ENCODE results near the gene PRKN. TPM values are rescaled to one million over a fixed set of nuclear protein-coding genes. Genes with fewer than 3 reads are reported as not detected.

The PRKN gene
- total and polyA plus RNA-seq, 2 donors (not counting 3 experiments of a cell fraction or from before 2014, with no cell fraction given) = 0.06 TPM; not detected in 1

- H3K27ac ChIP-seq (ENCODE audit: insufficient read depth, low read depth, low read length) = no peak overlapping the region
- H4K20me1 ChIP-seq (replicated peaks; ENCODE audit: control insufficient read depth, extremely low read depth, insufficient read depth, low read length) = no peaks in the 10 kb centered on the region
- FAIRE-seq (no peak), DNase-seq (ENCODE audit: low read depth, low spot score) (no peak)
- no peak overlapping the region for H3K4me2 ChIP-seq (ENCODE audit: insufficient read depth, low read length)
- no peak overlapping the region for H3K4me3 ChIP-seq (replicated peaks in 1 of 3; ENCODE audit: insufficient read depth in 1 of 3, low read depth in 1 of 3, low read length in 3 of 3)
- no TSS peak for BruUV-seq (replicated peaks)
- H3K9me3 ChIP-seq (replicated peaks; ENCODE audit: control insufficient read depth, insufficient read depth, low read length) = no peaks in the 10 kb centered on the region
- H3K9me1 ChIP-seq (replicated peaks; ENCODE audit: control insufficient read depth, extremely low read depth, insufficient read depth, low read length) = no peaks in the 10 kb centered on the region
- POLR2A ChIA-PET = no interaction called here
- dilution Hi-C loops (cut with MboI; ENCODE audit: extremely low pct_ligation_motif_present, low sequenced_read_pairs) = no loop called here
- no peak overlapping the region for H3K9ac ChIP-seq (replicated peaks; ENCODE audit: extremely low read depth, insufficient read depth, low read length)
- no peaks in the 10 kb centered on the region for H3K79me2 ChIP-seq (ENCODE audit: control insufficient read depth, insufficient read depth, low read length)
- no peaks in the 10 kb centered on the region for H3K27me3 ChIP-seq (ENCODE audit: control insufficient read depth in 2 of 2, insufficient read depth in 2 of 2, low read length in 2 of 2)
- CTCF ChIA-PET = no interaction called here
- intact Hi-C loops (cut with micrococcal nuclease) = no loop called here
- H3K36me3 ChIP-seq (ENCODE audit: control insufficient read depth in 2 of 2, extremely low read depth in 1 of 2, insufficient read depth in 2 of 2, low read length in 2 of 2) = no peaks in the 10 kb centered on the region
- H3K4me1 ChIP-seq (ENCODE audit: control insufficient read depth, extremely low read depth, insufficient read depth, low read length) = no peaks in the 10 kb centered on the region
- TF ChIP-seq MAX (IDR thresholded peaks at IDR 0.05; ENCODE audit: insufficient read depth, insufficient read length) = no peak
- TF ChIP-seq POLR2A (IDR thresholded peaks at IDR 0.05; ENCODE audit: low read depth, low read length) = no peak
- no peak for TF ChIP-seq CTCF (IDR thresholded peaks at IDR 0.05; ENCODE audit: extremely low read depth in 1 of 2, insufficient read depth in 1 of 2, low read depth in 1 of 2, low read length in 2 of 2)
- TF ChIP-seq EZH2 (IDR thresholded peaks at IDR 0.05; ENCODE audit: borderline replicate concordance, low read depth, low read length, severe bottlenecking) = no peak
- no peak for TF ChIP-seq MYC (IDR thresholded peaks at IDR 0.05; ENCODE audit: low read depth, low read length)
- no peak for TF ChIP-seq GATA2 (IDR thresholded peaks at IDR 0.05; ENCODE audit: insufficient read depth, insufficient read length, low read depth, low read length)
- no peak for TF ChIP-seq FOS (IDR thresholded peaks at IDR 0.05; ENCODE audit: borderline replicate concordance, insufficient read depth, low read length)
- TF ChIP-seq POLR2AphosphoS5 (IDR thresholded peaks at IDR 0.05; ENCODE audit: insufficient read depth, low read depth, low read length) = no peak
- no peak for TF ChIP-seq JUN (IDR thresholded peaks at IDR 0.05; ENCODE audit: borderline replicate concordance, insufficient read depth, insufficient read length, low read depth)
- H2AFZ ChIP-seq (ENCODE audit: low read depth, low read length) = no peak overlapping the region
Observed at GRCh38 chr6:162082520-162082919, 645.0 kb downstream of the PRKN start.

All from endothelial cell of umbilical vein (primary cell).